Activated CD8-positive, alpha-beta memory T cell treated with anti-CD3 and anti-CD28 coated beads, Interleukin-2, amount 50 U/mL, for 4 hours (primary cell): ENCODE measurements around the gene IRF2BP1.
"Not testable (repeated sequence)": the region's sequence is repeated elsewhere in the genome, so short reads cannot be mapped to it uniquely, and the experiment has no call there.

Source experiments
- DNase-seq: peaks from one replicate; pipeline ENCODE4 v3.0.0-alpha.2; 2020

IRF2BP1 gene

DNA sequence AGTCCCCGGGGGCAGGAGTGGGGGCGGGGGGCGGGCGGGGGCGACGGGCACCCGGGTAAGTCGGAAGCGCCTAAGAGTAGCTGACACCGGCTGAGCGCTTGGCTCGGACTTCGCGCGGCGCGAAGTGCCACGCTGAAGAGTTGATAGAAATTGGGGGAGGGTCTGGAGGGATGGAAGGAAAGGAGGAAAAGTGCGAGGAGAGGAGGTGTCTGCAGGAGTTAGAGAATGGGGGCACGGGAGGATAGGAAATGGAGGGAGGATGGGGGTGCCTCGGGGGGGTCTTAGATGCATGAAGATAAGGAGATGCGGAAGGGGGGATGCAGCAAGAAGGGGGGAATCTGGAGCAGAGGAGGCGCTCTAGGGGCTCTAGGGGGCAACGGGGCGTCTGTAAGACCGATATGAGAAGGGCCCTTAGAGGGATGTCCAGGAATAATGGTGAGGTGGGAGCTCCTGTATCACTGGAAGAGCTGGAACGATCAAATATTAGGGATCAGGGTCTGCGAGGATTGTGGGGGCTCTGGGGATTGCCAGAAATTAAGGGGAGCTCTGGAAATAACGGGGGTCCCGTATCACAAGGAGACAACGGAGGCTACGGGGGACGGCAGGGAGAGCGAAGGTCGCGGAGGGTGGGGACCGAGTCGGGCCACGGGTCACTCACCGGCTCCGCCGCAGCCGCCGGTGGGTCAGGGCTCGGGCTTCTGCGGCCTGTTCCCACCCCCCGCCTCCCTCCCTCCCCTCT is 16.1 kb upstream of the IRF2BP1 start, which contains the start of gene MYPOP:
TSS of gene MYPOP (minus strand) at position 702 of the 739 bp plus-strand sequence. CDS start 840 bp downstream, outside the sequence.
- no peak for DNase-seq

DNA sequence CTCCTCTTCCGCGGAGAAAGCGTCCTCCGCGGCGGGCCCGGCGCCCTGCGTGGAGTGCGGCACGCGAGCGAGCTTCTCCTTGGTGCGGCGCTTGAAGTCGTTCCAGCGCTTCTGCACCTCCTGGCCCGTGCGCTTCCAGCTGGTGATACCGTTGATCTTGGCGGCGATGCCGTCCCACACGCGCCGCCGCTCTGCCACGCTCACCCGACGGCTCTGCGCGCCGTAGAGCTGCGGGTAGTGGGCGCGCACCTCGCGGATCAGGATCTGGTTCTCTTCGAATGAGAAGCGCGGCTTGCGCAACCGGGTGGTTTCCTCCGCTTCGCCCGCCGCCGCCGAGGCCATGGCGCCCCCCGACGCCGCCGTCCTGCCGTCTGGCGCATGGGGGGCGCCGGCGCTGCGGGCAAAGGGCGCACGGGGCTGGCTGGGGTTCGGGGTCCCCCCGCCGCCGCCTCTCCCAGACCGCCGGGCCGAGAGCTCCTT is 15.5 kb upstream of the IRF2BP1 start:
- peak; percentile 45 for DNase-seq

DNA sequence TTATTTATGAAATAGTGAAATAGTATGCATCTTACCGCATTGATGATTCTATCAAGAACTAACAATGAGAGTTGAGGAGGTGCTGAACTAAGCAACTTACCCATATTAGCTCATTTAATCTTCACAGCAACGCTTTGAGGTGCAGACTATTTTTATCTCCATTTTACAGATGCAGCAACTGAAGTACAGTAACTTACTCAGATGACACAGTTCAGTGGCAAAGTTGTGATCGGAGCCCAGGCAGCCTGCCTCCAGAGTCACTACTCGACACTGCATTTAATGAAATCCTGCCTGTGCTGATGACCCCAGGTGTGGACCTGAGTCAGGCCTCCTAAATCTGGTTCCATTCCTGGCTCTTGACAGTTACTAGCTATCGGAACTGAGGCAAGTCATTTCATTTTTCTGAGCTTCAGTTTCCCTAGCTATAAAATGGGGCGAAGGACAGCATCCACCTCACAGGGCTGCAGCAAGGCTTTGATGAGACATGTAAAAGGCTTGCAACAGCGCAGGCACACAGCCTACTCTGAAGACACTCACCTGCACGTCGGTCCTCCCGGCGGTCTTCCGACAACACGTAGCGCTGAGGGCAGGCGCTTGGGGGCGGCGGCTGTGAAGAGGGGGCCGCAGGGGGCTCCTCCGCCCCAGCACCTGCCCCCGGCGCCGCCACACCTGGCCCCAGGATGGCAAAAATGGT is 14.9 kb upstream of the IRF2BP1 start:
- DNase-seq = no peak

DNA sequence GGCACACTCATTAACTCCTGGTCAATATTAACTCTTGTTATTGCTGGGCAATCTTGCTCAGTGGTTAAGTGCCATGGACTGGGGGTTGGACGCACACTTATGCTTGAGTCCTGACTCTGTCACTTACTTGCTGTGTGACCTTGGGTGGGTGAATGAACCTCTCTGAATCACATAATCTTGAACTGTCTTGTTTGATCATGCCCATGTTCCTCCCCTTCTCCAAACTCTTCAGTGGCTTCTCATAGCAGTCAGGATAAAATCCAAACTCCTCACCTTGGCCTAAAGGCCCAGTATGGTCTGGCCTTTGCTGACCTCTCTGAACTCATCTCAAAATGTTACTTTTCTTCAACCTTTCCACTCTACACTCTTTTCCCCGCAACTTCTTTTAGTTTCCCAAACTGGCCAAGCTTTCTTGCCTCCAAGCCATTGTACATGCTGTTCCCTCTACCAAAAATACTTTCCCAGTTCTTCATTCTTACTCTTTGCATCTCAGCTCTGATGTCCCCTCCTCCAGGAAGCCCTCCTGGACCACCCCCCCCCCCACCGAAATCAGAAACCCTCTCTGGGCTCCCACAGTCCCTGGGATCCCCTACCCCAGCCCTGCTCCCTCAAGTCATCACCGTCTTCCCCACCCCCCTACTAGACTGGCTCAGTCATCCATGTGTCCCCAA is 14.1 kb upstream of the IRF2BP1 start:
- no peak for DNase-seq

DNA sequence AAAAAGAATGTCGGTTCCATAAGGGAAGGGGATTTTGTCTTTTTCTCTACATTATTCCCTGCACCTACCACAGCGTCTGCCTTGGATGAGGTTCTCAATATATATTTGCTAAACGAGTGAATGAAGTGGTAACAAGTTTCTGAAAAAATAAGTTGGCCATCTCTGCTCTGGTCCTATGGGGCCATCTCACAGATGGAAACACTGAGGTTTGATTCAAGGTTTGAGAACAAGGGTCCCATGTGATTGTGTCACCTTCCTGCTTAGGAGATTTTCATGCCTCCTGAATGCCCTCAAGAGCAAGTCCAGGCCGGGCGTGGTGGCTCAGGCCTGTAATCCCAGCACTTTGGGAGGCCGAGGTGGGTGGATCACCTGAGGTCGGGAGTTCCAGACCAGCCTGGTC is 13.3 kb upstream of the IRF2BP1 start:
- DNase-seq = no peak

DNA sequence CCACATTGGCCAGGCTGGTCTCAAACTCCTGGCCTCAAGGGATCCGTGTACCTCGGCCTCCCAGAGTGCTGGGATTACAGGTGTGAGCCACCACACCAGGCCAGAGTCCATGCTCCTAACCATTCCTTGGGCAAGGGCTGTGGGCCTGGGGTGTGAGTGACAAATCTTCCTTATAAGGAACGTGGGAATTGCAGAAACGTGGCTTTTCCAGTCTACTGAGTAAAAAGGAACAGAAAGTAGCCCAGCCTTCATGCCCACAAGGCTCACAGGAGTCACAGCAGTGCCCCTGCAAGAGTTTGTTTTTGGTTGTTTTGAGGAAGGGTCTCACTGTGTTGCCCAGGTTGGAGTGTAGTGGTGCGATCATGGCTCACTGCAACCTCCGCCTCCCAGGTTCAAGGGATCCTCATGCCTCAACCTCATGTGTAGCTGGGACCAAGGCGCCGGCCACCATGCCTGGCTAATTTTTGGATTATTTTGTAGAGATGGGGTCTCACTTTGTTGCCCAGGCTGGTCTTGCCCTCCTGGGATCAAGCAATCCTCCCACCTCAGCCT is 11.4 kb upstream of the IRF2BP1 start:
- DNase-seq = no peak

DNA sequence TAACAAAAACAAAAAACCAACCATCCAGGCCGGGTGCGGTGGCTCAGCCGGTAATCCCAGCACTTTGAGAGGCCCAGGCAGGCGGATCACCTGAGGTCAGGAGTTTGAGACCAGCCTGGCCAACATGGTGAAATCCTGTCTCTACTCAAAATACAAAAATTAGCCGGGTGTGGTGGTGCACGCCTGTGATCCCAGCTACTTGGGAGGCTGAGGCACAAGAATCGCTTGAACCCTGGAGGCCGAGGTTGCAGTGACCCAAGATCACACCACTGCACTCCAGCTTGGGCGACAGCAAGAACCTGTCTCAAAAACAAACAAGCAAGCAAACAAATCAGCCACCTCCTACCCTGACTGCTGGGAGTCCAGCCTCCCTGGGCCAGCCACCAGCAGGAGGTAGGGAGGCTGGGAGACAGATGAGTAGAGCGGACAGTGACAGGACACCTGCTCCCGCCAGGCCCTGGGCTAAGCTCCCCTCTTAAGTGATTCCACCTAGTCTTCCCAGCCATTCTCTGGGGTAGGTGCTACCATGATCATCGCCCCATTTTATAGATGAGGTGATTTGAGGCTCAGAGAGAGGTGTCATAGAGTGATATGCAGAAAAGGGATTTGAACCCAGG is 10.2 kb upstream of the IRF2BP1 start:
- DNase-seq = not testable (repeated sequence)

DNA sequence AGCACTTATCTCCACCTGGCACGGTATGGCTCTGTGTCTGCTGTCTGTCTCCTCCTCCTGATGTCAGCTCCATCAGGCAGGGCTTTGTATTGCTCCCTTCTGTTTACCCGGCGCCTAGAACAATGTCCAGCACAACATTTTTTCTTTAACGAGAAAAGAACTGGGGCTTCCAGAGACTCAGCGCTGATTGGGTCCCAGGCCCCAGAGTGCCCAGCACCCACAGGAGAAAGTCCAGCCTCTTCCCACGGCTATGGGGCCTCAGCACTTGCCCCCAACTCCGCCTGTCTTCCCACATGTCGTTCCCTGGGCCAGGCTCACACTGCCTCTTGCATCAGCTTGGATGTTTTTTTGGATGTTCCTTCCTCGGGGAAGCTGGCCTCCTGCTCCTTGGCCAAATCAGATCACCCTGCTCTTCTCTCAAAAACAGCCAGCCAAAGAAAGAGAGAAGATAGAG is 9.6 kb upstream of the IRF2BP1 start:
- DNase-seq = no peak

DNA sequence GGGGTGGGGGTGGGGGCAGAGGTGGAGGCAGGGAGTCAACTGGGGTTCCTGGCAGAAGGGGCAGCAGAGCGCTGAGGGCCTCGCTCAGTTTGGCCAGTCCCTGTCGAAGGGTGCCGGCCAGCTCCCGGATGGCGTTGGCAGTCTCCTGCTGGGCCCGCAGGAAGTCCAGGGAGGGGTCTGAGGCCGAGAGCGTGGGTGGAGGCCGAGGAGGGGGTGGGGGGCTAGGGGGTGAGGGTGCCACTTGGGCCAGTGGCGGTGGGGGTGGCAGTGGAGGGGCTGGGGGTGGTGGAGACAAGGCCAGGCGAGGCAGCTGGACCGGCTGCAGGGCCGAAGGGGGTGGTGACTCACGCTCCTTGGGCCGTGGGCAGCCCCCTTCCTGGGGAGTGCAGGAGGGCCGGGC is 4.9 kb upstream of the IRF2BP1 start:
- no peak for DNase-seq

DNA sequence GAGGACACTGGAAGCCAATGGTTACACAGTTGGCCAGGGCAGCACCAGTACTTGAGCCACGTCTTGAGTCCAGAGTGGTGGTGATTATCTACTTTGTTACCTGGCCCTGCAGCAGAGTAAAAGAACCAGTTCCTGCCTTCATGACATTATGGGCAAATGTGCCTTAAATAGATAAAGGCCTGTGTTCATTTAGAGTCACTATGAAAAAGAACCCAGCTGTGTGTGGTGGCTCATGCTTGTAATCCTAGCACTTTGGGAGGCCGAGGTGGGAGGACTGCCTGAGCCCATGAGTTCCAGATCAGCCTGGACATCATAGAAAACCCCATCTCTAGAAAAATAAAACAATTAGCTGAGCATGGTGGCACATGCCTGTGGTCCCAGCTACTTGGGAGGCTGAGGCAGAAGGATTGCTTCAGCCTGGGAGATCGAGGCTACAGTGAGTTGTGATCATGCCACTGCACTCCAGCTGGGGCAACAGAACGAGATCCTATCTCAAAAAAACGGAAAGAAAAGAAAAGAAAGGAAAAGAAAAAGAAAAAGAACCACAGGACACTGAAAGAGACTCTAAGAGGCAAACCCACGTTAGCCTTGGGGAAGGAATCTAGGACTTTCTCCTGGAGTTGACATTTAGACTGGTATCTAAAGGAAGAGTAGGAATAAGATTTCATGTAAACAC is 3.4 kb upstream of the IRF2BP1 start:
- DNase-seq = no peak

DNA sequence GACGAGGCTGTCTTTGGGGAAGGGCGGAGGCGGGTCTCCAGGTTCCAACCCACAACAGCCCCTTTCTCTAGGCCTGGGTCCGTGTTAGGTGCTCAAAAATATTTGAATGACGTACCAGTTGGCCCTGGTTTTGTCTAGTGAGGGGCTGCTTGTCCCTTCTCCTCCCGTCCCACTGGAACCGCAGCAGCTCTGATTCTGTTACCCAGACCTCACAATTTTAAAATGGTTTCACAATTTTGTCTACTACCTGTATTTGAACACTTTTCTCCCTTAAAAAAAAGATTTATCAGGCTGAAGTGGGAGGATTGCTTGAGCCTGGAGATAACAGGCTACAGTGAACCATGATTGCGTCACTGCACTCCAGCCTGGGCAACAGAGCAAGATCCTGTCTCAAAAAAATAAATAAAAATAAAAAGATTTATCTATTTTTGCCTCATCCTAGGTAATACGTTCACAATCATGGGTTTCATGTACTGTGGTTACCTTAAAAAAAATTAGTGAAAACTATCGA is 1.3 kb upstream of the IRF2BP1 start:
- no peak for DNase-seq

DNA sequence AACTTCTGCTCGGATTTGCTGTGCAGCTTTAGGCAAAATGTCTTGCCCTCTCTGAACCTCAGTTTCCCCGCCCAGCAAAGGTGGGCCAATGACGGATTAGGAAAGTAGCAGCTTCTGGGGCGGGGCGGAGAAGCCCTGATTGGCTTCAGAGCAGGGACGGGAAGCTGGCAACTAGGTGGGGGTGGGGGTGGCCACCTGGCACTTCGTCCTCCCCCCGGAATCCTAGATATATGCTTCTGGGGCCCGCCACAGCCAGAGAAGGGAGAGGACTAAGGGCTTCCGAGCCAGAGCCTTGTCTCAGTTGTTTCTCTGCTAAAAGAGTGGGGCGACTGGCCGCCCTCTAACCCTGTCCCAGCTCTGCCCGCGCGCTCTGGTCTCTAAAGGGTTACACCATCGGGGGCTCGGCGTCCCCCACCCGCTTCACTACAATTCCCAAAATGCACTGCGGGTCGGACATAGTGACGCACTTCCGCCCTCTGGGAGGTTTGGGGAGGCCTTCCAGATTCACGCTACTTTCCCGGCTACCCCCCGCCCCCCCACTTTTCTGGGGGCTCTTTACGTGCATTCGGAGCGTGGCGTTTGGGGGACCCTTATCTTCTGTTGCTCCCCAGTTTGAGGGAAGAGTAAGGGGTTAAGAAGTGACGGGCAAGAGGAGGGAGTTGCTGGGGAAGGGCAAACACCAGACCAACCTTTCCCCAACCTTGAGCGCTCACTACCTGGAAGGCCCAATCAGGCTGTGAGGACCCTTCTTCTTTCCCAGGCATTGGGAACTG is 672 bp upstream of the IRF2BP1 start:
- peak; percentile 88 for DNase-seq

DNA sequence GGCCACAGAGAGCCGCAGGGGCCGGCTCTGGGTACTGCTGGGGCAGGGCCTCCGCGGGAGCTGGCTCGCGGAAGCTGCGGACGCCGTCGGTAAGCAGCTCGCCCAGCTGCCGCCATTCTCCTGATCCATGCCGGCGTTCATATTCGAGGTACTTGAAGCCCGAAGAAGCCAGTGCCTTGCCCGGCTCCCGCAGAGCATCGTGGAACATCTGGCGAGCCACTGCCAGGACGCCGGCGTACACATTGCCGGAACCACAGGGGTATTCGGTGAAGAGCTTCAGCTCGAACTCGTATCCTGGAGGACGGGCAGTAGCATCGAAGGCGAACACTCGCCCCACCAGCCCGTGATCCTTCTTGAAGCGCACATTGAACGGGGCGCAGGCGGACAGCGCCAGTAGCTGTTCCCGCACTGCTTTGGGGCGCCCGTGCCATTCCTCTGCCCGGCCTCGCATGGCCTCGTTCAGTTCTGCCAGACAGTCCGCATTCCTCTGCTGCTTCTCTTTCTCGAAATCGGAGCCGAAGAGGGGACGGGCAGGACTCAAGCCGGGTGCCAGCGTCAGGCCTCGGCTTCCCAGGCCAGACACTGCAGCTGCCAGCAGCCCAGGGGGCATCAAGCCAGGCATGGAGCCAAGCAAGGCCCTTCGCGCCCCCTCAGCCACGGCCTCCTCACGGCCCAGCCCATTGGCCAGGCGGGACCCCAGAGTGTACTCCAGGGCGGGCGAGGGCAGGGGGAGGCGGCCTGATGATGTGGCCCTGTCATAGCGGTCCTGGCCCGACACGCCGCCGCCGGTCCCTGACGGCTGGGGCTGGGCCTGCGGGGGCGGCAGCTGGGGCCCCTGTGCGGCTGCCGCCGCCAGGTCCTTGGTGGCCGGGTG is 1.0 kb downstream of the IRF2BP1 start:
- peak; percentile 24 for DNase-seq

DNA sequence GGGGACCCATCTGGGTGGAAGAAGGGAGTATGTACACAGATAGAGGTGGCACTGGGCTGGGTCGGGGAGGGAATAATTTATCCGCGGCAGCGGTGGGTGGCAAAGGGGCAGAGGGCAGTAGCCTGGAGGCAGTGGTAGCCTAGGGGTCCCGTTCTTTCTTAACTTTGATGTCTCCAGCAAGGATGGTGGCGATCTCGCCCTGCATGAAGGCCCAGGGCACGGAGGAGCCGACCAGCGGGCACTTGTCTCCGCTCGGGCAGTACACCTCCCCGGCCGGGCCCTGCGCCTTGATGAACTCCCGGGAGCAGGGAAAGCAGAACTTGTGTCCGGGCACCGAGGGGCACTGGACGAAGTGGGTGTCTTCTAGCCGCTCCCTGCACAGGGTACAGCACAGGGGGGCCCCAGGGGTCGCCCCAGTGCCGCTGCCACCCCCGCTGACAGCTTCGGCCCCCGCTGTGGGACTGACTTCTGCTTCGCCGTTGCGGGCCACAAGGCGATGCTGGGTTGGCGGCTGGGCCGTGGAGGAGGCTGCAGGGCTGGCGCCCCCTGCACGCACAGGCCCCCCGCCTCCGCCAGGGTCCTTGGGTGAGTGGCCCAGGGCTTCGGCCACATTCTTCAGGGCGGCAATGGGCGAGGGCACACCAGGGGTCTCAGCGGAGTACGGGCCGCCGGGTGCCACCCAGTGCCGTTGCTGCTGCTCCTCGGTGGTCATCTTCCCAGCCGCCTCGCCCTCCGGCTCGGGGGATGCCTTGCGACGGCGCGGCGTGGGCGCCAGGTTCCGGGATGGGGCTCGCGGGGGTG is 1.9 kb downstream of the IRF2BP1 start:
- no peak for DNase-seq

DNA sequence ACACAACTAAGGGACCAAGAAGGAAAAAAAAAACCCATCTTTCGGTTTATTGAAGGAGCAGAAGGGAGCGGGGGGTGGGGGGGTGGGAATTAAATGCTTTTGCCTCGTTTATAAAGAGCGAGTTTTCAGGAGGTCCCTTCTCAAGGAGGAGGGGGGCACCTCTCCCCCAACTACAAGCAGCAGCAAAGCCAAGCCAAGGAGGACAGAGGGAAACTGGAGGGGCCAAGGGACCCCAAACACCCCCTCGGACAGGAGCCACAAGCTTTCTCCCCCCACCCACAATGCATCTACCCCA is 2.4 kb downstream of the IRF2BP1 start:
- no peak for DNase-seq

DNA sequence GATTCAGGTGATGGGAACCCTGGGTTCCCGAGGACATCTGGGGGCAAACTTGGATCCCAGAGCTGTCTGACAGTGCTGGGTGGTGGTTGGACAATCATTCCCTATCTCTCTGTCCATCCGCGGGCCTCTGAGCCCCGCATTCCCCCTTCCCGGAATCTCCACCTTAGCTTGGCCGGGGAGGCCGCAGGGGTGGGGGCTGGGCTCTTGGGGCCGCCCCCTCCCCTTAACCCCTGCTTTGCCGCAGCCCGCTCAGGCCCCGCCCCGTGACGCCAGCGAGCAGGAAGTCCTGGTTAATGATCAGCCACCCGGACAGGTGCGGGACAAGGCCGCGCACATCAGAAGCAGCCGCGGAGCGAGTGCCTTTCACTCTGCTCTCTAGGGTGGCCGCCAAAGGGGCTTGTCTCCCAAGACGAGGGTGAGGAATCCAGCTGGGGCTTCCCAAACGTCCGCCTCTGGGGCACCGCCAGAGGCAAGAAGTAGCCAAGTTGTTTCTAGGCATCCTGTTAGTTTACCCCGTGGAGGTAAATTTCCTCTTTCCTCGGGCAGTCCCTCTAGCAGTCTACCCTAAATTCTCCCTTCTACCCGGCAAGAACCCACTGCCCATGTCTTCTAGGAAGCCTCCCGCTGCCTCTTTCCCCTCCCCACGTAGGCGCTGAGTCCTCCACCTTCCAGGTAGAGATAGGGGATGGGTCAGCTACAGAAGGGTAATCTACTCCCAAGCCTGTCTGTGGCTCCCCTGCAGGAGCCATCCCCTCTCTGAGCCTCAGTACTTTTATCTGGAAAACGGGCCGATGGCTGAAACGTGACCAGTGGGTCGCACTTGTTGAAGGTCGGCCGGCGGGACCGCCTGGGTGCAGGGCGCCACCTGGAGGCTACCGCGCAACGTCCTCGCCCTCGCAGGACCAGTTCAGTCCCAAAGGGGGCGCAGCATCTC is 3.0 kb downstream of the IRF2BP1 start:
- DNase-seq = peak; percentile 81

DNA sequence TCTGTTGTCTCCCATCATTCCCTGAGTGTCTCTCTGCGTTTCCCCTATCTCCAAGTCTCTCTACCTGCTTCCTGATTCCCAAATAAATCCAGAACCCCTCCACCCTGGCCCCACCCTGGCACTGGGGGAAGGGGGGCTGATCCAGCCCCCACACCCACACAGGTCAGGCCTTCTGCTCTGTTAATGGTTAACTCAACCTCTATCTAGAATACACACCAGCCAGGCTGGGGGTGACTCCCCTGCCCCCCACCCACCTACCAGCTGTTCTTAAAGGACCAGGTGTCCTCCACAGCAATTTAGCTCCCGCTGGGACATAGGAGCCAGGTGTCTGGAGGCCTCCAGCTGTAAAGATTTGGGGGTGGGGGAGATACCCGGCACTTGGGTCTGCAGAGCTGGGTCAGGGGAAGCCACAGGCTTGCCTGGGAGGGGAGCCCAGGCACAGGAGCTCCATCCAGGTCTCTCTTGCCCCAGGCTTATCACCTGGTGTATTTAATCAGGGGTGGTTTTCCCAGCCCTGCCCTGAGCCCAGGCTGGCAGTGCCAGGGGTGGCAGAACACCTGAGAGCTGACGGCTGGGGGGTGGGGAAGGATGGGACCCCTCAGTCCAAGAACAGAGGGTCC is 3.9 kb downstream of the IRF2BP1 start:
- DNase-seq = no peak
